ENCODE data around the gene LILRB1. TPM values are rescaled to one million over a fixed set of nuclear protein-coding genes. Genes with fewer than 3 reads are reported as not detected.

Gene LILRB1
- total and polyA plus RNA-seq, 2 of the 13 experiments (the other 11 are each of a cell fraction or from before 2014, with no cell fraction given), result not detected

DNA sequence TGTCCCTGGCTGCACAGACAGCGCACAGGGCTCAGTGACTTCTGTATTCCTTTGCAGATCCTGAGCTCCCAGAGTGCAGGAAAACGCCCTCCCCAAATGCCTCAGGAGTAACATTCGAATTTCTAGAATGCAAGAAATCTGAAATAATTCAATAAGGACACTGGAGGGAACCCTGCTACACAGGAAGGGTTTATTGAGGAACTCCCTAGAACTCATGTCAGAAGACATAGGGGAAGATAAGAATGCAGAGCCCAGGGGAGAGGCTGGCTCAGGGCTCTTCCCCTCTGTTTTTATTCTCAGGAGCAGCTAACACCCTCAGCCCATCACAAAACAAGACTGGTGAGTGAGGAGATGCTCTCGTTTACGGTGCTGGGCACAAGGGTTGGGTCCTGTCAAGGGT is 30.1 kb upstream of the LILRB1 start:
- POLR2A ChIA-PET, result no interaction called here
- no peaks in the 10 kb centered on the region for H3K79me2 ChIP-seq (ENCODE audit: insufficient read depth, low read length)
- intact Hi-C loops (cut with micrococcal nuclease; ENCODE audit: unreplicated experiment), result no loop called here

DNA sequence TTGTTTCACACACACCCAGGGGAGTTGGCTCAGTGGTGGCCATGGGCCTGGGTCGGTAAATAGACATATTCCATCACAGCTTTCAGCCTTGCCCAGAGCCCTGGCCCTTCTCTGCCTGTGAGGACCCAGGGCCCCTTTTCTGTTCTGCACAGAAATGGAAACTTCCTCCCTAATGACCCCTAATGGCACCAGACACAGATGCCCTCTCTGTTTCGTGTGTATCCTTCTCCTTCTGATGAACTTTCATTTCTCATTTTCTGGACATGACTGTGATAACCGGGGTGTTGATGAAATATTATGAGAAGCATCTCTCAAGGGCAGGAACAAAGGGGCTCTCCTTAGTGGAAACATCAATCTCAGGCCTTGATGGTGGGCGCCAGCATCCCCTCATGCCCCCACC is 24.1 kb upstream of the LILRB1 start:
- ChIA-PET POLR2A (no interaction called here), CTCF (ENCODE audit: low intra/inter-chr PET ratio, low total read pairs) (no interaction called here)
- in situ Hi-C loops (cut with HindIII; ENCODE audit: extremely low pct_ligation_motif_present, low pct_unique_long_range_greater_than_20kb), result no loop called here
- Histone ChIP-seq H3K27ac (ENCODE audit: extremely low read length, insufficient read depth, low read length) (no peak overlapping the region), H3K4me3 (replicated peaks in 1 of 3; ENCODE audit: insufficient read depth in 1 of 3, low read depth in 2 of 3, low read length in 3 of 3) (no peak overlapping the region), H3K79me2 (ENCODE audit: insufficient read depth, low read length) (no peaks in the 10 kb centered on the region), H3K9ac (ENCODE audit: insufficient read depth, low read depth, low read length) (no peak overlapping the region), H3K9me3 (ENCODE audit: low read length) (no peaks in the 10 kb centered on the region), H2AFZ (ENCODE audit: low read length) (no peak overlapping the region), H3K4me2 (ENCODE audit: low read depth, low read length) (no peak overlapping the region), H3K27me3 (ENCODE audit: control insufficient read depth in 1 of 2, insufficient read depth in 2 of 2, low read length in 2 of 2) (peaks cover 0 to 12% of the 10 kb centered on the region in 2 experiments; a peak in 2 of 5 replicates), H4K20me1 (ENCODE audit: insufficient read depth, low read length) (no peaks in the 10 kb centered on the region), H3K4me1 (ENCODE audit: insufficient read depth, low read length) (no peaks in the 10 kb centered on the region), H3K36me3 (replicated peaks in 1 of 2; ENCODE audit: control insufficient read depth in 1 of 2, insufficient read depth in 2 of 2, low read length in 2 of 2) (no peaks in the 10 kb centered on the region)
- no peak for DNase-seq (ENCODE audit: low spot score)
- no TSS peak for BruUV-seq (replicated peaks)
- no peak for ATAC-seq
- 0% methylated on average over 4 of the region's 4 CpGs for WGBS (ENCODE audit: low lambda C conversion rate)
- no peak for FAIRE-seq
- intact Hi-C loops (cut with micrococcal nuclease; ENCODE audit: unreplicated experiment), result no loop called here
- no peak for TF ChIP-seq ZZZ3 (CRISPR knock-in tag; IDR thresholded peaks at IDR 0.05; ENCODE audit: borderline replicate concordance)
- no peak for TF ChIP-seq ZNF598 (CRISPR knock-in tag; IDR thresholded peaks at IDR 0.05; ENCODE audit: borderline replicate concordance)
- TF ChIP-seq ZBTB7B (CRISPR knock-in tag; IDR thresholded peaks at IDR 0.05), result no peak
- TF ChIP-seq, protein P1, sequence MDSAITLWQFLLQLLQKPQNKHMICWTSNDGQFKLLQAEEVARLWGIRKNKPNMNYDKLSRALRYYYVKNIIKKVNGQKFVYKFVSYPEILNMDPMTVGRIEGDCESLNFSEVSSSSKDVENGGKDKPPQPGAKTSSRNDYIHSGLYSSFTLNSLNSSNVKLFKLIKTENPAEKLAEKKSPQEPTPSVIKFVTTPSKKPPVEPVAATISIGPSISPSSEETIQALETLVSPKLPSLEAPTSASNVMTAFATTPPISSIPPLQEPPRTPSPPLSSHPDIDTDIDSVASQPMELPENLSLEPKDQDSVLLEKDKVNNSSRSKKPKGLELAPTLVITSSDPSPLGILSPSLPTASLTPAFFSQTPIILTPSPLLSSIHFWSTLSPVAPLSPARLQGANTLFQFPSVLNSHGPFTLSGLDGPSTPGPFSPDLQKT (CRISPR knock-in tag; IDR thresholded peaks at IDR 0.05; ENCODE audit: borderline replicate concordance), result no peak
- no peak for TF ChIP-seq ZNF605 (CRISPR knock-in tag; IDR thresholded peaks at IDR 0.05)
- no peak for TF ChIP-seq HMGA1 (CRISPR knock-in tag; conservative IDR thresholded peaks at IDR 0.05)
- TF ChIP-seq NFATC3 (CRISPR knock-in tag; IDR thresholded peaks at IDR 0.05), result no peak
- TF ChIP-seq, protein P2, sequence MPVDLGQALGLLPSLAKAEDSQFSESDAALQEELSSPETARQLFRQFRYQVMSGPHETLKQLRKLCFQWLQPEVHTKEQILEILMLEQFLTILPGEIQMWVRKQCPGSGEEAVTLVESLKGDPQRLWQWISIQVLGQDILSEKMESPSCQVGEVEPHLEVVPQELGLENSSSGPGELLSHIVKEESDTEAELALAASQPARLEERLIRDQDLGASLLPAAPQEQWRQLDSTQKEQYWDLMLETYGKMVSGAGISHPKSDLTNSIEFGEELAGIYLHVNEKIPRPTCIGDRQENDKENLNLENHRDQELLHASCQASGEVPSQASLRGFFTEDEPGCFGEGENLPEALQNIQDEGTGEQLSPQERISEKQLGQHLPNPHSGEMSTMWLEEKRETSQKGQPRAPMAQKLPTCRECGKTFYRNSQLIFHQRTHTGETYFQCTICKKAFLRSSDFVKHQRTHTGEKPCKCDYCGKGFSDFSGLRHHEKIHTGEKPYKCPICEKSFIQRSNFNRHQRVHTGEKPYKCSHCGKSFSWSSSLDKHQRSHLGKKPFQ (CRISPR knock-in tag; IDR thresholded peaks at IDR 0.05; ENCODE audit: insufficient replicate concordance), result no peak

More for the DNA sequence above, 30.1 kb upstream of the LILRB1 start:
- no peak overlapping the region for H2AFZ ChIP-seq (ENCODE audit: low read length)
- H3K27ac ChIP-seq (ENCODE audit: extremely low read length, insufficient read depth, low read length), result no peak overlapping the region
- no peak for FAIRE-seq
- H3K27me3 ChIP-seq (ENCODE audit: control insufficient read depth in 1 of 2, insufficient read depth in 2 of 2, low read length in 2 of 2), result peaks cover 3 to 12% of the 10 kb centered on the region in 2 experiments; a peak in 4 of 5 replicates
- DNase-seq (ENCODE audit: low spot score), result no peak
- 20% methylated on average over 5 of the region's 5 CpGs for WGBS (ENCODE audit: low lambda C conversion rate)
- H3K9ac ChIP-seq (ENCODE audit: insufficient read depth, low read depth, low read length), result no peak overlapping the region
- ATAC-seq, result no peak
- H4K20me1 ChIP-seq (ENCODE audit: insufficient read depth, low read length), result no peaks in the 10 kb centered on the region
- no TSS peak for BruUV-seq (replicated peaks)
- in situ Hi-C loops (cut with HindIII; ENCODE audit: extremely low pct_ligation_motif_present, low pct_unique_long_range_greater_than_20kb), result no loop called here
- no peaks in the 10 kb centered on the region for H3K4me1 ChIP-seq (ENCODE audit: insufficient read depth, low read length)
- H3K9me3 ChIP-seq (ENCODE audit: low read length), result no peaks in the 10 kb centered on the region
- CTCF ChIA-PET (ENCODE audit: low intra/inter-chr PET ratio, low total read pairs), result no interaction called here
- H3K4me2 ChIP-seq (ENCODE audit: low read depth, low read length), result no peak overlapping the region
- no peaks in the 10 kb centered on the region for H3K36me3 ChIP-seq (replicated peaks in 1 of 2; ENCODE audit: control insufficient read depth in 1 of 2, insufficient read depth in 2 of 2, low read length in 2 of 2)
- H3K4me3 ChIP-seq (replicated peaks in 1 of 3; ENCODE audit: insufficient read depth in 1 of 3, low read depth in 2 of 3, low read length in 3 of 3), result no peak overlapping the region
- TF ChIP-seq DNMT1 (CRISPR knock-in tag; IDR thresholded peaks at IDR 0.05) (no peak), SIN3A (IDR thresholded peaks at IDR 0.05; ENCODE audit: borderline replicate concordance, low read depth, low read length) (no peak), ZNF605 (CRISPR knock-in tag; IDR thresholded peaks at IDR 0.05) (no peak), JUN (CRISPR knock-in tag; IDR thresholded peaks at IDR 0.05) (no peak), ZNF138 (CRISPR knock-in tag; IDR thresholded peaks at IDR 0.05; ENCODE audit: low read depth) (no peak)
- TF ChIP-seq, protein P3, sequence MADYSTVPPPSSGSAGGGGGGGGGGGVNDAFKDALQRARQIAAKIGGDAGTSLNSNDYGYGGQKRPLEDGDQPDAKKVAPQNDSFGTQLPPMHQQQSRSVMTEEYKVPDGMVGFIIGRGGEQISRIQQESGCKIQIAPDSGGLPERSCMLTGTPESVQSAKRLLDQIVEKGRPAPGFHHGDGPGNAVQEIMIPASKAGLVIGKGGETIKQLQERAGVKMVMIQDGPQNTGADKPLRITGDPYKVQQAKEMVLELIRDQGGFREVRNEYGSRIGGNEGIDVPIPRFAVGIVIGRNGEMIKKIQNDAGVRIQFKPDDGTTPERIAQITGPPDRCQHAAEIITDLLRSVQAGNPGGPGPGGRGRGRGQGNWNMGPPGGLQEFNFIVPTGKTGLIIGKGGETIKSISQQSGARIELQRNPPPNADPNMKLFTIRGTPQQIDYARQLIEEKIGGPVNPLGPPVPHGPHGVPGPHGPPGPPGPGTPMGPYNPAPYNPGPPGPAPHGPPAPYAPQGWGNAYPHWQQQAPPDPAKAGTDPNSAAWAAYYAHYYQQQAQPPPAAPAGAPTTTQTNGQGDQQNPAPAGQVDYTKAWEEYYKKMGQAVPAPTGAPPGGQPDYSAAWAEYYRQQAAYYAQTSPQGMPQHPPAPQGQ (CRISPR knock-in tag; IDR thresholded peaks at IDR 0.05; ENCODE audit: borderline replicate concordance), result no peak

Data from HepG2 (cell line).